H1 (cell line): ENCODE results near the gene MYO1A. TPM values are rescaled to one million over a fixed set of nuclear protein-coding genes. Genes with fewer than 3 reads are reported as not detected.

Experiments
- CTCF ChIA-PET: fragments of 300-600 bp; sonication (Branson Sonifier 250); formaldehyde crosslinking; loops from one replicate; lab custom pipeline; 2021; ENCODE audit not compliant: partially characterized antibody; lab: Charles Lee
- POLR2A ChIA-PET: fragments of 300-600 bp; sonication (Branson Sonifier 250); formaldehyde crosslinking; loops from one replicate; lab custom pipeline; 2021; ENCODE audit warnings: inconsistent platforms; ENCODE audit not compliant: partially characterized antibody; lab: Charles Lee
- DNase-seq, 2 experiments: peaks; one replicate each; pipeline versions ENCODE4 v3.0.0 to v3.0.0-alpha.2; 2010 to 2022; ENCODE audit warnings: low spot score in 2 of 2, low read depth in 1 of 2, mixed read lengths in 1 of 2
- FAIRE-seq: peaks from 2 replicates; lab custom pipeline; 2011; peaks lifted over from hg19 to GRCh38; lab: Jason Lieb, UNC
- H2AFZ ChIP-seq: 2 replicates; pipeline ENCODE4 v1.8.1; 2012; ENCODE audit warnings: low read length, inconsistent platforms
- H2AK5ac ChIP-seq: 2 replicates; pipeline ENCODE4 v1.6.1; 2013; ENCODE audit warnings: low read depth, low read length
- H2BK120ac ChIP-seq: replicated peaks from 2 replicates; pipeline ENCODE3; 2013; ENCODE audit warnings: low read depth, low read length, inconsistent platforms
- H2BK12ac ChIP-seq: 2 replicates; pipeline ENCODE4 v1.6.1; 2013; ENCODE audit warnings: low read depth, low read length
- H2BK15ac ChIP-seq: 2 replicates; pipeline ENCODE4 v1.6.1; 2013; ENCODE audit warnings: low read length
- H2BK20ac ChIP-seq: 2 replicates; pipeline ENCODE4 v1.6.1; 2013; ENCODE audit warnings: low read length
- H2BK5ac ChIP-seq: 2 replicates; pipeline ENCODE4 v1.6.1; 2013; ENCODE audit warnings: low read depth, low read length
- H3K14ac ChIP-seq: 2 replicates; pipeline ENCODE4 v1.6.1; 2013; ENCODE audit warnings: inconsistent platforms; ENCODE audit not compliant: insufficient read length
- H3K18ac ChIP-seq: 2 replicates; pipeline ENCODE4 v1.6.1; 2013; ENCODE audit warnings: low read length; ENCODE audit errors: extremely low read depth
- H3K23ac ChIP-seq: 2 replicates; pipeline ENCODE4 v1.6.1; 2013; ENCODE audit warnings: inconsistent platforms; ENCODE audit not compliant: insufficient read length
- H3K23me2 ChIP-seq: 2 replicates; pipeline ENCODE4 v1.6.1; 2013; ENCODE audit warnings: low read depth, low read length
- H3K27ac ChIP-seq: 2 replicates; pipeline ENCODE4 v1.6.1; 2011; ENCODE audit warnings: low read depth, low read length, inconsistent platforms
- H3K27me3 ChIP-seq, 4 experiments: replicated peaks in 1 of 4; 1 replicate in 1 of 4; 2 replicates in 3 of 4; pipeline versions ENCODE4 v1.6.1 to v1.8.1; 2011 to 2013; ENCODE audit warnings: low read length in 3 of 4, mild to moderate bottlenecking in 3 of 4, inconsistent platforms in 2 of 4, mixed read lengths in 2 of 4, moderate library complexity in 1 of 4; ENCODE audit not compliant: control insufficient read depth in 3 of 4, insufficient read depth in 3 of 4; ENCODE audit errors: extremely low read depth in 1 of 4
- H3K36me3 ChIP-seq, 4 experiments: 2 replicates each; pipeline versions ENCODE4 v1.6.1 to v1.8.1; 2011 to 2013; ENCODE audit warnings: mild to moderate bottlenecking in 4 of 4, low read length in 3 of 4, moderate library complexity in 2 of 4, control low read depth in 1 of 4, inconsistent platforms in 1 of 4; ENCODE audit not compliant: insufficient read depth in 4 of 4, control insufficient read depth in 2 of 4
- H3K4ac ChIP-seq: replicated peaks from 2 replicates; pipeline ENCODE3; 2013; ENCODE audit warnings: low read length, low read depth, mixed read lengths, inconsistent platforms; ENCODE audit not compliant: insufficient read length
- H3K4me1 ChIP-seq, 4 experiments: replicated peaks in 1 of 4; 1 replicate in 1 of 4; 2 replicates in 3 of 4; pipeline versions ENCODE4 v1.6.1 to v1.8.1; 2011 to 2013; ENCODE audit warnings: low read length in 3 of 4, inconsistent platforms in 2 of 4, mixed read lengths in 1 of 4; ENCODE audit not compliant: insufficient read depth in 4 of 4, control insufficient read depth in 3 of 4
- H3K4me2 ChIP-seq, 2 experiments: 2 replicates each; pipeline versions ENCODE4 v1.6.1 to v1.8.1; 2011 to 2013; ENCODE audit warnings: low read depth in 2 of 2, low read length in 2 of 2, control low read depth in 1 of 2, inconsistent platforms in 1 of 2, mild to moderate bottlenecking in 1 of 2; ENCODE audit not compliant: insufficient read depth in 1 of 2
- H3K4me3 ChIP-seq, 4 experiments: fragments of 200-600, 300-600 bp in 1 of 4; sonication (generic), shearing (Covaris generic), sonication (Bioruptor Twin) in 1 of 4; 2 replicates each; pipeline versions ENCODE4 v1.5.1 to v1.8.1; 2011 to 2016; ENCODE audit warnings: low read length in 4 of 4, low read depth in 3 of 4, control low read depth in 2 of 4, inconsistent platforms in 2 of 4, mild to moderate bottlenecking in 2 of 4, mixed read lengths in 1 of 4, moderate library complexity in 1 of 4; ENCODE audit not compliant: insufficient read depth in 2 of 4; ENCODE audit errors: extremely low read depth in 1 of 4
- H3K56ac ChIP-seq: replicated peaks from 2 replicates; pipeline ENCODE3; 2013; ENCODE audit warnings: low read depth, mild to moderate bottlenecking, mixed read lengths, low read length, inconsistent platforms; ENCODE audit not compliant: insufficient read length
- H3K79me1 ChIP-seq: 2 replicates; pipeline ENCODE4 v1.6.1; 2013; ENCODE audit warnings: low read depth, low read length, control low read depth
- H3K79me2 ChIP-seq, 2 experiments: 2 replicates each; pipeline versions ENCODE4 v1.6.1 to v1.8.1; 2012 to 2013; ENCODE audit warnings: low read length in 2 of 2, mild to moderate bottlenecking in 2 of 2, inconsistent platforms in 1 of 2; ENCODE audit not compliant: insufficient read depth in 2 of 2, control insufficient read depth in 1 of 2
- H3K9ac ChIP-seq, 4 experiments: replicated peaks in 1 of 4; 1 replicate in 1 of 4; 2 replicates in 3 of 4; pipeline versions ENCODE4 v1.6.1 to v1.8.1; 2011 to 2013; ENCODE audit warnings: low read depth in 3 of 4, low read length in 3 of 4, control low read depth in 2 of 4, mild to moderate bottlenecking in 2 of 4, moderate library complexity in 2 of 4, inconsistent platforms in 1 of 4; ENCODE audit errors: extremely low read depth in 1 of 4
- H3K9me3 ChIP-seq, 2 experiments: 2 replicates each; pipeline versions ENCODE4 v1.6.1 to v1.8.1; 2012 to 2013; ENCODE audit warnings: mild to moderate bottlenecking in 2 of 2, moderate library complexity in 2 of 2, control low read depth in 1 of 2, inconsistent platforms in 1 of 2, low read depth in 1 of 2, low read length in 1 of 2, mixed read lengths in 1 of 2; ENCODE audit not compliant: insufficient read depth in 2 of 2
- H4K20me1 ChIP-seq, 2 experiments: replicated peaks in 1 of 2; 2 replicates each; pipeline versions ENCODE3 to v1.8.1; 2011 to 2013; ENCODE audit warnings: inconsistent platforms in 2 of 2, low read length in 2 of 2, mild to moderate bottlenecking in 1 of 2; ENCODE audit not compliant: insufficient read depth in 2 of 2, control insufficient read depth in 1 of 2
- H4K5ac ChIP-seq: 2 replicates; pipeline ENCODE4 v1.6.1; 2013; ENCODE audit warnings: low read length, low read depth, mixed read lengths, inconsistent platforms; ENCODE audit not compliant: insufficient read length
- H4K8ac ChIP-seq: 2 replicates; pipeline ENCODE4 v1.8.0; 2013; ENCODE audit warnings: mild to moderate bottlenecking, moderate library complexity, low read length, inconsistent platforms; ENCODE audit not compliant: insufficient read depth; ENCODE audit errors: extremely low read depth
- H4K91ac ChIP-seq: replicated peaks from 2 replicates; pipeline ENCODE3; 2013; ENCODE audit warnings: low read length, mixed read lengths, inconsistent platforms; ENCODE audit not compliant: insufficient read length
- CREB1 ChIP-seq: IDR thresholded peaks from 2 replicates; pipeline ENCODE4 v1.6.1; 2012; ENCODE audit warnings: inconsistent platforms
- EP300 ChIP-seq, 2 experiments: IDR thresholded peaks; 1 replicate in 1 of 2; 2 replicates in 1 of 2; pipeline ENCODE4 v1.6.1; 2011 to 2012; ENCODE audit warnings: low read depth in 2 of 2, low read length in 2 of 2, mild to moderate bottlenecking in 2 of 2, borderline replicate concordance in 1 of 2, inconsistent platforms in 1 of 2, moderate library complexity in 1 of 2
- KDM4A ChIP-seq: IDR thresholded peaks from one replicate; pipeline ENCODE4 v1.7.1; 2012; ENCODE audit warnings: low read depth, mild to moderate bottlenecking, moderate library complexity, low read length, inconsistent platforms; ENCODE audit not compliant: severe bottlenecking
- NRF1 ChIP-seq: IDR thresholded peaks from 2 replicates; pipeline ENCODE4 v1.6.1; 2011; ENCODE audit warnings: mild to moderate bottlenecking, low read depth, low read length, improper control_type of control experiment
- RAD21 ChIP-seq, 2 experiments: IDR thresholded peaks in 1 of 2; conservative IDR thresholded peaks in 1 of 2; 2 replicates each; pipeline ENCODE4 v1.6.1; 2011; ENCODE audit warnings: low read depth in 2 of 2, low read length in 2 of 2, improper control_type of control experiment in 1 of 2, inconsistent platforms in 1 of 2, mild to moderate bottlenecking in 1 of 2, moderate library complexity in 1 of 2
- RBBP5 ChIP-seq: IDR thresholded peaks from 2 replicates; pipeline ENCODE4 v1.7.1; 2012; ENCODE audit warnings: low read depth, mild to moderate bottlenecking, inconsistent platforms, low read length, moderate library complexity, borderline replicate concordance
- RNF2 ChIP-seq: fragments of 200-900, 300-1000 bp; sonication (generic); IDR thresholded peaks from 2 replicates; pipeline ENCODE4 v1.7.1; 2016; ENCODE audit warnings: borderline replicate concordance, low read depth, mild to moderate bottlenecking, antibody characterized with exemption, low read length; ENCODE audit not compliant: poor library complexity, severe bottlenecking; ENCODE audit errors: missing control alignments
- SIN3A ChIP-seq, 2 experiments: IDR thresholded peaks in 1 of 2; conservative IDR thresholded peaks in 1 of 2; 2 replicates each; pipeline ENCODE4 v1.6.1; 2011 to 2012; ENCODE audit warnings: low read length in 2 of 2, improper control_type of control experiment in 1 of 2, low read depth in 1 of 2, mild to moderate bottlenecking in 1 of 2
- SIX5 ChIP-seq: IDR thresholded peaks from 2 replicates; pipeline ENCODE4 v1.6.1; 2011; ENCODE audit warnings: mild to moderate bottlenecking, low read depth, low read length
- SP1 ChIP-seq: IDR thresholded peaks from 2 replicates; pipeline ENCODE4 v1.6.1; 2011; ENCODE audit warnings: low read depth, low read length
- TBP ChIP-seq: IDR thresholded peaks from 2 replicates; pipeline ENCODE4 v1.6.1; 2011; ENCODE audit warnings: low read depth, low read length, improper control_type of control experiment
- TEAD4 ChIP-seq: IDR thresholded peaks from 2 replicates; pipeline ENCODE4 v1.6.1; 2012; ENCODE audit warnings: low read depth, low read length, inconsistent platforms, mixed read lengths
- ZNF274 ChIP-seq: IDR thresholded peaks from 2 replicates; pipeline ENCODE4 v1.7.0; 2012; ENCODE audit warnings: low read length, borderline replicate concordance; ENCODE audit errors: extremely low read depth
- WGBS, 2 experiments: shearing (Covaris generic) in 1 of 2; methylation state at CpG; one replicate each; pipeline versions ENCODE4 v1.1.6 to v1.1.7; 2013 to 2015; ENCODE audit warnings: low lambda C conversion rate in 2 of 2, mixed read lengths in 2 of 2, inconsistent platforms in 1 of 2, low coverage in 1 of 2, missing lambda C conversion rate in 1 of 2; ENCODE audit not compliant: insufficient replicate concordance in 2 of 2, insufficient coverage in 1 of 2, insufficient read length in 1 of 2; ENCODE audit errors: extremely low coverage in 1 of 2, missing lambda C conversion rate in 1 of 2; 5-methylcytosine and 5-hydroxymethylcytosine counted together
- polyA plus RNA-seq, 7 experiments: library from polyadenylated mRNA; depleted of rRNA in 3 of 7; stranded (reverse) in 5 of 7; unstranded in 2 of 7; fragments of >200 nt in 5 of 7; fragments of 200-250 nt in 2 of 7; gene quantifications; 1 replicate in 5 of 7; 2 replicates in 1 of 7; 4 replicates in 1 of 7; pipeline versions ENCODE4 v1.2.1 to v1.2.3, GENCODE V29; 2011 to 2013; ENCODE audit warnings: missing spikeins in 2 of 7, mixed read lengths in 2 of 7
- total RNA-seq: library from RNA; stranded (reverse); fragmentation: NEBNext Ultra II Directional; extraction: Animal tissue kit (Norgen Biotek cat#: 25700); gene quantifications from 2 replicates; pipeline ENCODE4 v1.2.1, GENCODE V29; 2021

The MYO1A gene
- total and polyA plus RNA-seq, 2 of the 8 experiments (the other 6 are each of a cell fraction or from before 2014, with no cell fraction given) = 0.54 to 0.77 TPM

- Histone ChIP-seq H4K20me1 (peaks cover 3 to 11% of the 10 kb centered on the region in 2 experiments), H4K91ac (no peak overlapping the region)
- no peak for TF ChIP-seq RBBP5
- no peak for TF ChIP-seq SIX5
- no peak for TF ChIP-seq RNF2
- TF ChIP-seq SP1 = no peak
- no peak for TF ChIP-seq RAD21 (IDR thresholded peaks at IDR 0.05 in 1 of 2, conservative IDR thresholded peaks at IDR 0.05 in 1 of 2; ENCODE audit: low read depth in 2 of 2, low read length in 2 of 2)
- TF ChIP-seq TEAD4 = no peak
- TF ChIP-seq EP300 (IDR thresholded peaks at IDR 0.05; ENCODE audit: borderline replicate concordance in 1 of 2, low read depth in 2 of 2, low read length in 2 of 2) = no peak
- TF ChIP-seq NRF1 = no peak
- TF ChIP-seq ZNF274 = no peak
- no peak for TF ChIP-seq KDM4A
- no peak for TF ChIP-seq CREB1
- no peak for TF ChIP-seq TBP
- TF ChIP-seq SIN3A (conservative IDR thresholded peaks at IDR 0.05 in 1 of 2, IDR thresholded peaks at IDR 0.05 in 1 of 2; ENCODE audit: low read depth in 1 of 2, low read length in 2 of 2) = no peak
Observed at GRCh38 chr12:57004651-57005050, 45.3 kb downstream of the MYO1A start.

More at GRCh38 chr12:57004651-57005050, 45.3 kb downstream of the MYO1A start:
- Histone ChIP-seq H3K4me3 (peak overlapping the region in 1 of 4 experiments; percentile 96; a peak in 1 of 8 replicates), H2BK120ac (no peak overlapping the region), H3K36me3 (peaks cover 27 to 36% (median 34%) of the 10 kb centered on the region in 4 experiments), H3K4me1 (peaks cover 0 to 6% (median 1%) of the 10 kb centered on the region in 4 experiments; a peak in 3 of 7 replicates), H3K4me2 (peak overlapping the region in 1 of 2 experiments; percentile 68; a peak in 2 of 4 replicates), H2BK5ac (no peak overlapping the region), H3K79me2 (peaks cover 0 to 59% of the 10 kb centered on the region in 2 experiments), H3K27ac (no peak overlapping the region), H4K5ac (no peak overlapping the region), H2BK15ac (no peak overlapping the region), H3K9me3 (no peaks in the 10 kb centered on the region), H3K23me2 (no peaks in the 10 kb centered on the region; the same call in 1 of the 2 replicates), H3K79me1 (peaks cover 12% of the 10 kb centered on the region), H3K18ac (no peak overlapping the region), H3K9ac (no peak overlapping the region), H3K23ac (no peak overlapping the region), H2AK5ac (no peak overlapping the region), H4K8ac (no peak overlapping the region), H3K27me3 (no peaks in the 10 kb centered on the region), H3K4ac (no peak overlapping the region), H2AFZ (no peak overlapping the region), H2BK12ac (no peak overlapping the region), H3K56ac (no peak overlapping the region), H3K14ac (no peak overlapping the region), H2BK20ac (no peak overlapping the region)
- DNase-seq (no peak), FAIRE-seq (no peak)
- 95% methylated on average over 6 of the region's 6 CpGs; no CpG with 5 or more reads in 1 of the 2 experiments for WGBS, 2 experiments
- CTCF ChIA-PET = interaction anchor here (0.8 to 10.6 kb wide), 26 partner anchors 8 to 277 kb away, joined by 3 to 187 read pairs (median 4); partner anchors contain the start of genes HSD17B6, NAB2, NEMP1 and STAT6
- POLR2A ChIA-PET = interaction anchor here (0.6 to 3.2 kb wide), 12 partner anchors 8 to 271 kb away, joined by 3 to 13 read pairs (median 5); partner anchors contain the start of gene TAC3
